Tongue (tissue), 2 donors: ENCODE results near the gene NEK10. TPM values are rescaled to one million over a fixed set of nuclear protein-coding genes. Genes with fewer than 3 reads are reported as not detected.
"Not testable (repeated sequence)": the region's sequence is repeated elsewhere in the genome, so short reads cannot be mapped to it uniquely, and the experiment has no call there.

ENCODE experiments used
- DNase-seq: peaks from one replicate; pipeline ENCODE4 v3.0.0-alpha.2; 2015
- total RNA-seq: library from RNA; depleted of rRNA; stranded (reverse); fragments of >200 nt; gene quantifications from one replicate; pipeline ENCODE4 v1.2.3, GENCODE V29; 2014

The NEK10 gene
- total RNA-seq, 1 donor from 2014 or later = 40.5 TPM

DNA sequence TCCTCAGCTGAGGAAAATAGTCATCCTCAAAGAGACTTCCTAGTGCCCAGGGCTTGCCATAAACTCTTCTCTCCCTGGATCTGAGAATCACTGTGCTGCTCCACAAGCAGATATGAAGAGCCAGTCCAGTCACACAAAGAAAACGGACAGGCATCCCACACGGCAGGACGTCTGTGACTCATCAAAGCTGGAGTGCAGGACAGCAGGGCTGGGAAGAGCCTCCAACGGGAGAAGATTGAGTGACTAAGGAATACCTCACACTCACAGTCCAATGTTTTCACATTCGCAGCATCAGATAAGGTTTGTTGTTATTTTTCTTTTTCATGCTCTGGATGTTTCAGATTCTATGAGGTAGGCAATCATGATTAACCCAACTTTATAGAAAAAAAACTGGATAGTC is 57.8 kb downstream of the NEK10 start:
- DNase-seq = no peak

GRCh38 chr3:27310688-27311087 is 58.5 kb downstream of the NEK10 start:
- no peak for DNase-seq

- no peak for DNase-seq
Observed at GRCh38 chr3:27307566-27307965, 61.6 kb downstream of the NEK10 start.

GRCh38 chr3:27302891-27303290 is 66.3 kb downstream of the NEK10 start:
- DNase-seq = no peak

- DNase-seq = not testable (repeated sequence)
Observed at GRCh38 chr3:27298981-27299380, 70.2 kb downstream of the NEK10 start.

GRCh38 chr3:27293939-27294338 is 75.2 kb downstream of the NEK10 start:
- peak; percentile 81 for DNase-seq

GRCh38 chr3:27290760-27291159 is 78.4 kb downstream of the NEK10 start:
- no peak for DNase-seq

- DNase-seq = peak; percentile 23
Observed at GRCh38 chr3:27289769-27290413, 79.3 kb downstream of the NEK10 start.

- DNase-seq = no peak
Observed at GRCh38 chr3:27287052-27287451, 82.1 kb downstream of the NEK10 start.

- not testable (repeated sequence) for DNase-seq
Observed at GRCh38 chr3:27286467-27286866, 82.7 kb downstream of the NEK10 start.

DNA sequence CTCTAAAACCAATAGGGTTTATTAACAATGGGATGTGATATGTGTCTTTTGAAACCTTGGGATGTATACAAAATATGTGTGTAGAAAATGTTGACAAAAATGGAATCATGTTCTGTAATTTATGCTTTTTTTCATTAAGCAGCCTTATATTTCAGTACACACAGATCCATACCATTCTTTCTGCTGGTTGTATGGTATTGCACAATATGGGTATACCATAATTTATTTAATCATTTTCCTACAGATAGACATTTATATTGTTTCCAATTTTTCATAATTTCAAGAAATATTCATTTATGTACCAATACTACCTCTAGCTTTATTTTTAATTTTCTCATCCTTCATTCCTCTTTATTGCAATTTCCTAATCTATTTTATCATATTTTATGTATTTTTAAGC is 83.5 kb downstream of the NEK10 start:
- DNase-seq = no peak

DNA sequence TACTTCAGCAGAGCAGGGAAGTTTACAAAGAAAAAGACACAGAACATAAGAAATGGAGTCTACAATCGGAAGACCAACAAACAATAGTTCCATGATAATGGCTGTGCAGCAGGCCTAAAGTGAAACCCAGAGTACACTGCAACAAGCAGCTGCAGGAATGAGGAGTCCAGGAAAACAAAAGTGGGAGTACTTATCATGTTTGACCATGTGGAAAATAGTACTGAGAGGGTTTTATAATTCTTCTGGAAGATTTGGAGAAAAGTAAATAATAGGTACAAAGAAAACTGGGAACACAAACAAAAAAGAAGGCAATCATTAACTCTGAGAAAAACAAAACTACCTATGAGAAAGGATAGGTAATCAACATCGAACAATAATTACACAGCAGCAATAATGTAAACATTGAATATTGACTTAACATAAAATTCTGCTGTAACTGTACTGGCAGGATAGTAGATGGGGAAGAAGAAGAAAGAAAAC is 87.5 kb downstream of the NEK10 start:
- DNase-seq = no peak

DNA sequence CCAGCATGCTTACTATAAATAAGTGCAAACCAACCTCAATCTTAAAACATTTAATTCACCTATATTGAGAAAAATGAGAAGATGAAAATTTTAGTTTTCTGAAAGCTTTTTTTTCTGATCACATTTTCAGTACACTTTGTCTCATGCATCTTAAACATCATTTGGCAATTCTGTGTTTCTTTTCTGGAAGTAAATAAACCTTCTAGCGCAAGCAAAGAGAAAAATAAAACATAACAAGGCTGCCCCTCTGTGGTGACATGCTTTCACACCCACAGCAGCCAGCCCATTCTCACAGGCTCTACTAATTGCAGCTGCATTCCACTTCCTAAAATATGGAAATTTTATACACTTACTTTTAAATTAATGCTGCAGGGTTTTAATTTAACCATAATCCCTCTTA is 90.1 kb downstream of the NEK10 start:
- DNase-seq = peak; percentile 69

- DNase-seq = no peak
Observed at GRCh38 chr3:27278383-27279055, 90.7 kb downstream of the NEK10 start.

DNA sequence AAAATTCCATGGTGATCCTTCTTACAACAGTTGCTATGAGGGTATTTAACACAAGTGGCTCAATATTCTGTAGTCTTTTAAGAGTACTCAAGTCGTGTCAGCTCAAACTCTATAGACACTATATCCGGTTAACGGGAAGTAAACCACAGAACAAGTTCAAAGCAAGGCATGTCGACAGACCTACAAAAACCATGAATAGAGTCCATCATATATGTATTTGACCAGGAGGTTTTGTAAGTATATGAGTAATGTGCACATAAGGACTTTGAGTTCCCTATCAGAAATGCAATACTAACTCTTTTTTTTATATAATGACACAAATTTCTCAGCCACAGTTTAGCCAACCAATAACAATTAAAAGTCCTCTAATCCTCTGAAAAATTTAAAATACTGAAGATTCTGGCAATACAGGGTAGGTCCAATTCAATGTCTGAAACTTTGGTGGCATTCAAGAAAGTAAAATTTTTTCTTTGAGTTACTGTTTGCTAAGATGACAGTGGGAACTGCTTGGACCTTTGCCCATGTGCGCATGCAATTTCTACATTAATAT is 93.7 kb downstream of the NEK10 start:
- DNase-seq = no peak

GRCh38 chr3:27271890-27272289 is 97.3 kb downstream of the NEK10 start:
- DNase-seq = no peak

DNA sequence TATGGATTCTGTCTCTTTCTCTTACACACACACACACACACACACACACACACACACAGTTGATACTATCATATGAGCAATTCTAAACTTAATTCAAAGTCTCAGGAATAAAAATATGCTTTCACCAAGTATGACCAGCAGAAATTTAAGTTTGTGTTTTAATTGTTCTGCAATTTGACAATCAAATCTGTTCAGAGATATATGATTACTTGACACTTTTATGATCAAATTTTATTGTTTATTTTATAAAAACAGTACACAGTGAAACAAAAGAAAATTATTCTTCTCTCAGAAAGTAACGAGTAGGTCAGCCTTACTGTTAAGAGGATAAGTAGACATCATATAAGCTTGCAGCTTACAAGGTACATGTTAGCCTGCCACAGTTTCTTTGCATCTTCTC is 114.3 kb downstream of the NEK10 start:
- no peak for DNase-seq

DNA sequence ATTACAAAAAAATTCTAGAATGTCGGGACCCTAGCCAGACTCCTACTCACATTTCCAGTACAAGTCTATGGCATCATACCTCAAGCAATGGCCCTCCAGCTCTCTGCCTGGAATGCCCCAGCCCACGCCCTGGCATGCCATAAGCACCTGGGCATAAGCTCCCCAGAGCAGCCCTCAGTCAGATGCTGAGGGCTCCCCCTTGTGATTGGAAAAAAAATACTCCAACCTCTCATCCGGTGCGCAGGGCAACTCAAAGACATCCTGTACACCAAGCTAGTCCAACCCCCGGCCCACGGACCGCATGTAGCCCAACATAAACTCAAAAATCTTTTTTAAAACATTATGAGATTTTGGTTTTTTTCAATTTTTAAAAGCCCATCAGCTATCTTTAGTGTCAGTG is 115.4 kb downstream of the NEK10 start:
- no peak for DNase-seq

- no peak for DNase-seq
Observed at GRCh38 chr3:27253391-27253790, 115.8 kb downstream of the NEK10 start.

GRCh38 chr3:27252646-27253045 is 116.5 kb downstream of the NEK10 start:
- no peak for DNase-seq

DNA sequence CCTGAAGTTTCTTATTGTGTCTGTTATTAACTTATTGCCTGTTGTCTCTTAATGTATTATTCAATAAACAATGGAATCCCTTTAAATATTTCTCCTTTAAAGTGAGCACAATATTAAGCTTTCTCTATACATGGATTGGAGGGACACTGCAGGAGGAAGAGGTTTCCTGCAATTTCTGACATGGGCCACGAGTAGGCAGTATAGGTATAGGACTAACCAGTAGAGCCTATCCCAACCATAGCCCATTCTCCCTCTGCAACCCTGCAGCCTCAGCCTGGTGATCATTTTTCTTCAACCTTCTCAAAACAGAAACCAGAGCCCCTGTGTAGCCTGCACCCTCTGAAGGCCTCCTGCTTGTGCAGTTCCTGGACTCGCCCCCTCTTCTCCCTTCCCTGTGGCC is 124.8 kb downstream of the NEK10 start:
- DNase-seq = no peak

- DNase-seq = no peak
Observed at GRCh38 chr3:27239951-27240350, 129.2 kb downstream of the NEK10 start.

- no peak for DNase-seq
Observed at GRCh38 chr3:27228805-27229204, 140.4 kb downstream of the NEK10 start.

DNA sequence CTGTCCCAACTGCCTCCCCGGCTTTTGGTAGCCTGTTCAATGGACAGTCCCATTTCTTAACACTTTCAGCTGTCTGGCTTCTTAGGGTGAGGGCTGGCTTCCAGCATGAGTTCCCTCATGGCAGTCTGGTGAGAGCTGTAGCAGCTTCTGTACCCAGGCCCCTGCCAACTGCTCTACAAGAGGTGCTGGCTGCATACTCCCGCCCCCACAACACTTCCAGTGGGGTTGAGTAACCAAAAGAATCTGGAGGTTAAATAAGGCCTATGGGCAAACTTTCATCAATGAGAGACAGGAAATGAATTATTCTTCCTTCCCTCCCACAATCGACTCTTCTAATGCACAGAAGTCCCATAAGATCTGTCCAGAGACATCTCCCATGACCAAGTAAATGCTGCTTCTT is 145.0 kb downstream of the NEK10 start:
- DNase-seq = no peak
